ENCODE results near the gene IQCK. TPM values are rescaled to one million over a fixed set of nuclear protein-coding genes. Genes with fewer than 3 reads are reported as not detected.

The IQCK gene
- total RNA-seq, 6 experiments from 2014 or later, result 2.0 to 4.7 (median 3.9) TPM

DNA sequence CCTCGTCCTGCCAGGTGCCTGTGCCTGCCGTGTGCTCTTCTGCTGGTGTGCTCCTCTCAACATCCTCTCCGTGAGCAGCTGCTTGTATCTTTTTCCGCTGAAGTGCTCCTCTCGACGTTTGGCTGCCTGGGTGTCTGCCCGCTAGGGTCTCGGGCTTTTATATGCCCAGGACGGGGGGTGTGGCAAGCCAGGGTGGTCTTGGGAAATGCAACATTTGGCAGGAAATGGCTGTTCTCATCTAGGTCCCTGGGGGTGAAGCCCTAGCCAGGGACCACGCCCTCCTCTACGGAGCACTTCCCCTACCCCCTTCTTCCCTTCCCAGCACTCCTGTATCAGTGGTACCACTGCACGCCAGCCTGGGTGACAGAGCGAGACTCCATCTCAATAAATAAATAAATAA is 49.4 kb downstream of the IQCK start:
- intact Hi-C loops (cut with DNase I), result no loop called here
- ATAC-seq (no peak), DNase-seq (no peak)
- 79% methylated on average over 13 of the region's 13 CpGs for WGBS (ENCODE audit: insufficient coverage, low coverage, low lambda C conversion rate, missing lambda C conversion rate)
- no peaks in the 10 kb centered on the region for H3K27me3 ChIP-seq
- H3K27ac ChIP-seq, result no peak overlapping the region
- H3K36me3 ChIP-seq, result no peaks in the 10 kb centered on the region
- no peaks in the 10 kb centered on the region for H3K4me1 ChIP-seq
- no peak overlapping the region for H3K4me3 ChIP-seq
- no peaks in the 10 kb centered on the region for H3K9me3 ChIP-seq
- TF ChIP-seq CTCF (IDR thresholded peaks at IDR 0.05) (no peak), POLR2A (IDR thresholded peaks at IDR 0.05) (no peak)

DNA sequence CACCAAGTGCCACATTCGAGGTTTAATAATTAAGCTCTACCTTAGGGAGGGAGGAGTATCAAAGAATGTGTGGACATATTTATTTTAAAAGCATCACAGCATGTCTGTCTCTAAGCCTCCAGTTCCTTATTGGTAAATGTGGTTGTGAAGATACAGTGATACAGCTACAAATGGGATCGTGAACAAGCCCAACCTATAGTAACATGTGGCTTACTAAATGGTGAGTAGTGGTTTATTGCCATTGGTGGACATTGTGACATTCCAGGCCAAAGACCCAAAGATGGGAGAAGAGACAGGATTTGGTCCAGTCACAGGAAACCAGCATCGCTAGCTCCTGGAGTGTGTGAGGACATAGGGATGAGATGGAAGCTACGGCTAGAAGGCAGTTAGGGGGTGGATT is 51.2 kb downstream of the IQCK start:
- DNase-seq (no peak), ATAC-seq (no peak)
- intact Hi-C loops (cut with DNase I), result no loop called here
- 87% methylated on average over 4 of the region's 4 CpGs for whole genome bisulfite sequencing (ENCODE audit: insufficient coverage, low coverage, low lambda C conversion rate, missing lambda C conversion rate)
- no peak for TF ChIP-seq POLR2A (IDR thresholded peaks at IDR 0.05)
- no peak for TF ChIP-seq CTCF (IDR thresholded peaks at IDR 0.05)
- Histone ChIP-seq H3K4me1 (no peaks in the 10 kb centered on the region), H3K9me3 (no peaks in the 10 kb centered on the region), H3K27ac (no peak overlapping the region), H3K36me3 (no peaks in the 10 kb centered on the region), H3K4me3 (no peak overlapping the region), H3K27me3 (no peaks in the 10 kb centered on the region)

DNA sequence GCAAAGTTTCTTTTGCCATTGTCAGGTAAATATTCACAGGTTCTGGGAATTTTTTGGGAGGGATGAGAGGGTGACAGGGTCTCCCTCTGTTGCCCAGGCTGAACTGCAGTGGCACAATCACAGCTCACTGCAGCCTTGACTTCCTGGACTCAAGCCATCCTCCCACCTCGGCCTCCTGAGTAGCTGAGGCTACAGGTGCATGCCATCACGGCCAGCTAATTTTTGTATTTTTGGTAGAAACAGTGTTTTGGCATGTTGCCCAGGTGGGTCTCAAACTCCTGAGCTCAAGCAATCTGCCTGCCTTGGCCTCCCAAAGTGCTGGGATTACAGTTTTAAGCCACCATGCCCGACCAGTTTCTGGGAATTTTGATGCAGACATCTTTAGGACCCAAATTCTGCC is 53.0 kb downstream of the IQCK start:
- no peaks in the 10 kb centered on the region for H3K36me3 ChIP-seq
- H3K27ac ChIP-seq, result no peak overlapping the region
- intact Hi-C loops (cut with DNase I), result no loop called here
- ATAC-seq, result no peak
- H3K9me3 ChIP-seq, result no peaks in the 10 kb centered on the region
- no peaks in the 10 kb centered on the region for H3K27me3 ChIP-seq
- H3K4me3 ChIP-seq, result no peak overlapping the region
- no peaks in the 10 kb centered on the region for H3K4me1 ChIP-seq
- 93% methylated on average over 1 of the region's 3 CpGs for WGBS (ENCODE audit: insufficient coverage, low coverage, low lambda C conversion rate, missing lambda C conversion rate)
- TF ChIP-seq POLR2A (IDR thresholded peaks at IDR 0.05) (no peak), CTCF (IDR thresholded peaks at IDR 0.05) (no peak)
- no peak for DNase-seq

DNA sequence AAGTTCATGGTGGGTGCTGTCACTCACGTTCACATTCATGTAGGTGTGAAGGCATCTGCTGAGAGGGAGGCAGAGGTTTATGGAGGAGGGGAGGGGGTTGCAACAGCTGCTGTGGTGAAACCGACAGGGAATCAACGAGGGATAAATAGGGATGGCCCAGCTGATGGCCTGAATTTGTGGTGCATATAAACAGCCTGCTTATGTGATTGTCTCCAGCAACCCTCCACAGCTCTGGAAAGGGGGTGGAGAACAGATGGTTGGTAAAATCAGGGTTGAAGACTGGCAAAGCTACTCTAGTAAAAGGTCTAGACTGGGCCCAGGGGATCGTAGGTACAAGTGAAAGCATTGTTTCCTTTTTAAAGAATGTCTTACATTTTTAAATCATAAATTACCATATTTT is 53.7 kb downstream of the IQCK start:
- Histone ChIP-seq H3K9me3 (no peaks in the 10 kb centered on the region), H3K36me3 (no peaks in the 10 kb centered on the region), H3K27ac (no peak overlapping the region), H3K4me1 (no peaks in the 10 kb centered on the region), H3K4me3 (no peak overlapping the region), H3K27me3 (no peaks in the 10 kb centered on the region)
- ATAC-seq (no peak), DNase-seq (no peak)
- intact Hi-C loops (cut with DNase I), result no loop called here
- TF ChIP-seq CTCF (IDR thresholded peaks at IDR 0.05), result no peak
- no peak for TF ChIP-seq POLR2A (IDR thresholded peaks at IDR 0.05)
- 58% methylated on average over 4 of the region's 4 CpGs for WGBS (ENCODE audit: insufficient coverage, low coverage, low lambda C conversion rate, missing lambda C conversion rate)

- Histone ChIP-seq H3K36me3 (no peaks in the 10 kb centered on the region), H3K27ac (no peak overlapping the region), H3K27me3 (no peaks in the 10 kb centered on the region), H3K9me3 (no peaks in the 10 kb centered on the region), H3K4me3 (no peak overlapping the region), H3K4me1 (no peaks in the 10 kb centered on the region)
- no peak for DNase-seq
- 88% methylated on average over 1 of the region's 2 CpGs for WGBS (ENCODE audit: insufficient coverage, low coverage, low lambda C conversion rate, missing lambda C conversion rate)
- no peak for TF ChIP-seq POLR2A (IDR thresholded peaks at IDR 0.05)
- no peak for TF ChIP-seq CTCF (IDR thresholded peaks at IDR 0.05)
- no peak for ATAC-seq
- intact Hi-C loops (cut with DNase I), result no loop called here
These were observed 56.0 kb downstream of the IQCK start for GRCh38 chr16:19774024-19774423.

Measured in right lobe of liver (tissue), 6 donors.